ENCODE measurements around the gene CDS2. TPM values are rescaled to one million over a fixed set of nuclear protein-coding genes. Genes with fewer than 3 reads are reported as not detected.

CDS2 gene
- total RNA-seq, 1 experiment from 2014 or later = 37.5 TPM

GRCh38 chr20:5171790-5172164, 45.0 kb downstream of the CDS2 start:
- RAD21 ChIA-PET (ENCODE audit: low non-redundant PET in 1 of 2, low total read pairs in 2 of 2, uncharacterized antibody in 2 of 2, unreplicated experiment in 2 of 2) = no interaction called here
- Histone ChIP-seq H3K36me3 (ENCODE audit: control insufficient read depth in 1 of 2, insufficient read depth in 2 of 2, low read length in 2 of 2) (no peaks in the 10 kb centered on the region), H3K9me2 (ENCODE audit: insufficient read depth) (no peaks in the 10 kb centered on the region), H3K4me3 (replicated peaks in 1 of 2; ENCODE audit: low read depth in 1 of 2, low read length in 2 of 2) (no peak overlapping the region), H3K4me2 (ENCODE audit: low read length) (no peak overlapping the region), H3K9ac (ENCODE audit: low read length) (no peak overlapping the region), H3K27ac (ENCODE audit: low read depth, low read length) (no peak overlapping the region), H2AFZ (ENCODE audit: low read depth, low read length, poor library complexity, severe bottlenecking) (no peak overlapping the region), H4K20me1 (ENCODE audit: insufficient read depth) (no peaks in the 10 kb centered on the region), H3K27me3 (ENCODE audit: insufficient read depth, low read length) (no peaks in the 10 kb centered on the region), H3K4me1 (ENCODE audit: control insufficient read depth in 1 of 2, insufficient read depth in 2 of 2, low read length in 2 of 2) (peaks cover 14 to 18% of the 10 kb centered on the region in 2 experiments), H3K9me3 (ENCODE audit: control insufficient read depth in 1 of 2, insufficient read depth in 1 of 2, low read depth in 1 of 2, low read length in 2 of 2) (no peaks in the 10 kb centered on the region), H3K79me2 (ENCODE audit: insufficient read depth, low read length) (peaks cover 21% of the 10 kb centered on the region)
- DNase-seq (ENCODE audit: low read depth, low spot score) = no peak
- ATAC-seq = no peak
- TF ChIP-seq TCF7L2 (IDR thresholded peaks at IDR 0.05; ENCODE audit: borderline replicate concordance, extremely low read depth, insufficient read depth, insufficient read length) (no peak), JUND (IDR thresholded peaks at IDR 0.05) (no peak), YY1 (IDR thresholded peaks at IDR 0.05; ENCODE audit: extremely low read depth, insufficient replicate concordance, low read depth, low read length) (no peak), RAD21 (IDR thresholded peaks at IDR 0.05; ENCODE audit: low read depth) (no peak), EZH2phosphoT487 (IDR thresholded peaks at IDR 0.05; ENCODE audit: borderline replicate concordance) (no peak), POLR2AphosphoS5 (IDR thresholded peaks at IDR 0.05; ENCODE audit: low read depth, low read length) (no peak), SP1 (IDR thresholded peaks at IDR 0.05; ENCODE audit: low read depth) (no peak), SRF (IDR thresholded peaks at IDR 0.05; ENCODE audit: low read depth) (no peak), EZH2 (IDR thresholded peaks at IDR 0.05) (no peak), REST (IDR thresholded peaks at IDR 0.05; ENCODE audit: low read depth) (no peak), ZBTB33 (IDR thresholded peaks at IDR 0.05; ENCODE audit: extremely low read depth, insufficient replicate concordance, low read length) (no peak), POLR2A (IDR thresholded peaks at IDR 0.05; ENCODE audit: borderline replicate concordance, extremely low read depth, insufficient read depth, insufficient read length) (no peak), FOSL1 (IDR thresholded peaks at IDR 0.05; ENCODE audit: low read depth) (no peak), ZFX (IDR thresholded peaks at IDR 0.05) (no peak), CBX3 (IDR thresholded peaks at IDR 0.05; ENCODE audit: low read depth) (no peak), ELF1 (IDR thresholded peaks at IDR 0.05; ENCODE audit: borderline replicate concordance, low read depth) (no peak), CTCF (IDR thresholded peaks at IDR 0.05 in 2 of 3, conservative IDR thresholded peaks at IDR 0.05 in 1 of 3; ENCODE audit: borderline replicate concordance in 1 of 3, insufficient read depth in 1 of 3, low read depth in 2 of 3, low read length in 2 of 3) (no peak), EGR1 (IDR thresholded peaks at IDR 0.05; ENCODE audit: low read depth) (no peak)
- POLR2A ChIA-PET = no interaction called here
- intact Hi-C loops (cut with micrococcal nuclease) = no loop called here
- CTCF ChIA-PET = interaction anchor here (1.4 kb wide), 1 partner anchor 45 kb away, joined by 3 read pairs; the partner anchor contains the start of gene CDS2
- BruUV-seq (replicated peaks) = no TSS peak
